Measurements from ENCODE around the gene FAM222B. TPM values are rescaled to one million over a fixed set of nuclear protein-coding genes. Genes with fewer than 3 reads are reported as not detected.

The FAM222B gene
- total and polyA plus RNA-seq, 9 of the 15 experiments (the other 6 are each of a cell fraction or from before 2014, with no cell fraction given): 4.0 to 34.6 (median 7.5) TPM

DNA sequence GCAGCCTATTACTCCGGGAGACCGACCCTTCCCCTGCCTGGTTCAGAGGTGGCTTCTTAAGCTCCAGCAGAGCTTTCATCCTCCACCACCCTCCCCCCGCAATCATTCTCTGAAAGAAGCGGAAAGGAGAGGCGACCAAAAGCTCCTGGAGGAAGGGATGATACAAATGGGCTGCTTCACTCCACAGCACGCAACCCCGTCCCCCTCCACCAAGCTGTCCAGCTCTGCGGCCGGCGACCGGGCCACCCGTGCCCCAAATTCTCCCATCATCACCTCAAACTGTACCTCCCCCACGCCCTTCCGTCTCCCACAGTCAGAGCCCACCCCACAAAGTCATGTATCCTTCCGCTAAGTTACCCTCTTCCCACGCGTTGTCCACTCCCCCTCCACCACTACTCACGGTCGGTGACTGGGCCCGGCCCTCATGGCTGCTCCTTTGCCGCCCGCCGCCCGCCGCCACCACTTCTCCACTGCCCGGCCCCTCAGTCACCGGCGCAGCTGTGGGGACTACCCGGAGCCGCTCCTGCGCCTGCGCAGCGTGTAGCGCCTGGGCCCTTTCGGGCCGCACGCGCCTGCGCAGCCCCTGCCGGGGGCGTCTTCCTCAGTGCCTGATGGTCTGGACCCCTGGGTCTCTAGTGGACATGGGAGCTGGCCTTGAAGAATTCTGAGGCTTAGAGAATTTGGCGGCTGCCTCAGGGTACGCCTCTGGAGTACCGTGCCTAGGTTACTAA, at the start of gene FAM222B (continued):
- TF ChIP-seq, protein P1, sequence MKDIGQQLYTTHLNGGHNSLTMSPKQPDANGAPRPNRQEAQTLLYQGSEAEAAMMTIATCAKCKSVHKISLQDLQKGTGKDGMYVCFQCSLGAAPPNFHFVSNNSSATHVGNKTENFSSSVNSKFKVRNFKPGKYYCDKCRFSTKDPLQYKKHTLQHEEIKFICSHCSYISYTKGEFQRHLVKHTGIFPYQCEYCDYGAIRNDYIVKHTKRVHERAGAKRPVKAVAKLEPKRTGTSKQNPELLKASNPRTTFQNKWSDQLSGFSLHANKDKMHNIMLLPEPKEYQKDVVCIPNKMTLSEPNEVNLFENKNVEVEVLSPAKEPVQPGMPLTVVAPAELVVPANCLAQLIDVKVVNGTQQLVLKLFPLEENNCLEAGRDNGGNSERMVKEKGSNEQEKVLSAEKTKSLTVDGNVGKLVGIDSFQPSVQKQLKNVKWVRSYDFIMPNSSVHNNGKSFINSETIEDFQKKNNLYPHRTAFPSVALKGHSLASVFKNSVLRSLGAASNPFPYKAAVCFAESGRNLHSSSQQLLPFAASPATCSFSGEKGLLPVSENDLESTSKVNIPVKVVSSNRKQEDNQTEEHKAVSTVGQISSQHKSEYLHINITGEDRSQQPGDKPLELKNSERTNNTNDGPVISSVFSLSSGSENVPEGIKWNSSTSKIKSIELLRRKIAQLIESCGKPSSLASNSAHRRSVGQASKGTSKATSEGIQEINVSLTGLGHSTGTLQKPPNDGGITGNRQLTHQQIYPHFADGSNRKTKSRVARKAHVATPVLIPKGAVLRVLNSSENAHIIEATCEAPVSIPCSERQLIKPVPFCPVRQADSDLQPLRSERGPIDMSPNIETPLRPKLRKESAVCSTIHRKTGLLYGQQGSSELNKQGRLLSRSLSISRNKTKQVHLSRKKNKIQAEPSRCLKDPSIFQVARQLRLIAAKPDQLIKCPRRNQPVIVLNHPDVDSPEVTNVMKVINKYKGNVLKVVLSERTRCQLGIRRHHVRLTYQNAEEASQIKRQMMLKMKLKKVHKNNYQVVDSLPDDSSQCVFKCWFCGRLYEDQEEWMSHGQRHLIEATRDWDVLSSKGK (CRISPR knock-in tag; IDR thresholded peaks at IDR 0.05): no peak
- TF ChIP-seq CSDE1 (IDR thresholded peaks at IDR 0.05): no peak
- TF ChIP-seq HDAC1 (IDR thresholded peaks at IDR 0.05): peak in 1 of 2 experiments; percentile 98; a peak in 2 of 4 replicates
- TF ChIP-seq JUNB (CRISPR knock-in tag; conservative IDR thresholded peaks at IDR 0.05): no peak
- TF ChIP-seq CGGBP1 (CRISPR knock-in tag; IDR thresholded peaks at IDR 0.05): peak; percentile 12; the same call in 1 of the 2 replicates
- TF ChIP-seq SIN3A (IDR thresholded peaks at IDR 0.05; ENCODE audit: borderline replicate concordance in 2 of 2, control insufficient read depth in 1 of 2, low read depth in 2 of 2, low read length in 2 of 2): peak in 1 of 2 experiments; percentile 66; a peak in 1 of 4 replicates
- TF ChIP-seq ETV5 (CRISPR knock-in tag; IDR thresholded peaks at IDR 0.05; ENCODE audit: low read depth): peak; percentile 55; the same call in 1 of the 2 replicates
- TF ChIP-seq SNRNP70 (optimal IDR thresholded peaks at IDR 0.05; ENCODE audit: low read depth, low read length): no peak
- TF ChIP-seq, protein P2, sequence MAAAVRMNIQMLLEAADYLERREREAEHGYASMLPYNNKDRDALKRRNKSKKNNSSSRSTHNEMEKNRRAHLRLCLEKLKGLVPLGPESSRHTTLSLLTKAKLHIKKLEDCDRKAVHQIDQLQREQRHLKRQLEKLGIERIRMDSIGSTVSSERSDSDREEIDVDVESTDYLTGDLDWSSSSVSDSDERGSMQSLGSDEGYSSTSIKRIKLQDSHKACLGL (CRISPR knock-in tag; IDR thresholded peaks at IDR 0.05; ENCODE audit: borderline replicate concordance, poor library complexity, severe bottlenecking): peak; percentile 17
- TF ChIP-seq DPF2 (IDR thresholded peaks at IDR 0.05): peak; percentile 75; the same call in 1 of the 2 replicates
- peak; percentile 28 to 66; a peak in 2 of 4 replicates for TF ChIP-seq FOXK2 (conservative IDR thresholded peaks at IDR 0.05 in 1 of 2, IDR thresholded peaks at IDR 0.05 in 1 of 2; ENCODE audit: low read depth in 2 of 2)
- TF ChIP-seq SMAD4 (CRISPR knock-in tag; conservative IDR thresholded peaks at IDR 0.05): peak; percentile 55; the same call in 1 of the 2 replicates
- no peak for TF ChIP-seq THRA (IDR thresholded peaks at IDR 0.05)
- peak; percentile 91 for TF ChIP-seq ZBTB7A (IDR thresholded peaks at IDR 0.05; ENCODE audit: borderline replicate concordance, control insufficient read depth, low read depth, low read length)
- TF ChIP-seq ZNF121 (CRISPR knock-in tag; conservative IDR thresholded peaks at IDR 0.05): no peak
- no peak for TF ChIP-seq ZNF282 (CRISPR knock-in tag; IDR thresholded peaks at IDR 0.05)
- TF ChIP-seq ZNF395 (CRISPR knock-in tag; IDR thresholded peaks at IDR 0.05): no peak
- TF ChIP-seq, protein P3, sequence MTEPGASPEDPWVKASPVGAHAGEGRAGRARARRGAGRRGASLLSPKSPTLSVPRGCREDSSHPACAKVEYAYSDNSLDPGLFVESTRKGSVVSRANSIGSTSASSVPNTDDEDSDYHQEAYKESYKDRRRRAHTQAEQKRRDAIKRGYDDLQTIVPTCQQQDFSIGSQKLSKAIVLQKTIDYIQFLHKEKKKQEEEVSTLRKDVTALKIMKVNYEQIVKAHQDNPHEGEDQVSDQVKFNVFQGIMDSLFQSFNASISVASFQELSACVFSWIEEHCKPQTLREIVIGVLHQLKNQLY (CRISPR knock-in tag; conservative IDR thresholded peaks at IDR 0.05): 0 out of 4 replicates have a peak, but pooled peaks of 1 of the 2 experiments have one; percentile 26

Measured in K562 (cell line).